GM18909 (cell line): Measurements from ENCODE around the gene ST13.
"Not testable (repeated sequence)": the region's sequence is repeated elsewhere in the genome, so short reads cannot be mapped to it uniquely, and the experiment has no call there.

Experiments used
- ATAC-seq: cut with Tn5 transposase; IDR thresholded peaks from one replicate; pipeline ENCODE4 v1.9.1; 2021; ENCODE audit warnings: mild to moderate bottlenecking; ENCODE audit not compliant: unreplicated experiment, poor library complexity

The ST13 gene

DNA sequence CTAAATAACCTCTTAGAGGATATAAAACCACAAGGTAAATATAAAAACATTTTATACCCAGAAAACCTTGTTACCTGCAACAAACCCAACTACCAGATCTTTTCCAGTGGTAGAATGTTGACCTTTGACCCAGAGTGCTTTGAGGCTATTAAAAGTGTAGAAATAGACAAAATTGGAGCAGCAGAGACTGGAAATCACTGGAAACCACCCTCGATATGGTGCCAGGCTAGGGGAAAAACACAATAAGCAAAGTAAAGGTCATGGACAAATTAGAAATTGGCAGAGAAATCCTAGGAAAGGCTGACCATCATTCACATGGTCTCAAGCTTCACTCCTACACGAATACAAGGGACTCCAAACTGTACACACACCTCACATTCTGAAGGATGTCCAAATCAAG is 64.0 kb downstream of the ST13 start:
- no peak for ATAC-seq

DNA sequence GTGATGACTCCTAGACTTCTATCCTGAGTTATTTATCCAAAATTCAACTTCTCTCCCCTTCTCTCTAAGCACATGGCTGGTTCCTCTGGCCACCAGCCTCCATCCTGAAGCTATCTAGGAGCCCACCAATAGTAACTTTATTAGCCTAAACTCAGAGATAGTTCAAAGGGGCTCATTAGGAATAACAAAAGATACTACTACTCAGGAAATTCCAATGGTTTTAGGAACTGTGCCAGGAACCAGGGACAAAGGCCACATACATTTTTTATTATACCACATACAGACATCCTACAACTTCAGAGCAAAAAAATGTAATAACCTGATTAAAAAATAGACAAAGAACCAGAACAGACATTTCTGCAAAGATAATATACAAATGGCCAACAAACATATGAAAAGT is 65.2 kb downstream of the ST13 start:
- no peak for ATAC-seq

DNA sequence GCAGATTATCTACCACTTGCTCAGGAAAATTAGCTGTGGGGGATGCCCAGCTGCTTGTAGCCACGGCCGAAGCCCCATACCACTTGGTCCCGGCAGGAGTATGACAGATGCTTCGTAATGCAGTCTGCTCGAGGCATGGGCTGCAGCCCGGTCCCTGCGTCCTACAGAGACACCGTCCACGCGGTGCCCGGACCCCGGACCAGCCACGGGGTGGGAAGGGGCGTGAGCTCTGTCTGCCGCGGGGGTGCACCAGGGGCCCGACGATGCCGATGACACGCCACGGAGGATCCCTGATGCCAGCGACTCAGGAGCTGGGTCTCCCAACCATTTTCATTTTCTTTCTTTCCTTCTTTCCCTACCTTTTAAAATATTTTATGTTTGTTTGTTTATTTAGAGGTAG is 67.3 kb downstream of the ST13 start:
- no peak for ATAC-seq

DNA sequence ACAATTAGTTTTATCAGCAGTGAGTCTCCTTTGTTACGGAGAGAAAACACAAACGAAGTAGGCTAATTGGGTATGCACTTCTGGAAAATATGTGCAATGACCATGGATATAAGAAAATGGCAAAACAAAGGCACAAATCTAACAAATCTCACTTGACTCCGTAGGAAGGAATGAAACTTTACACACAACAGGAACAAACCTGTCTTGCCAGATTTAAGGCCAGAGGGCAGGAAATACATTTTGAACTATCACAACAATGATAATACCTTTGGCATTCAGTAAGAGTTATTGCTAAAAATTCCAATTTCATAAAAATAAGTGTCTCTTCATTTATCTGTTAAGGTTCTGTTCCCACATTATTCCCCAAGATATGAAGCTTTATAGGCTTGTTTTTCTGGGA is 73.9 kb downstream of the ST13 start:
- ATAC-seq, result no peak

DNA sequence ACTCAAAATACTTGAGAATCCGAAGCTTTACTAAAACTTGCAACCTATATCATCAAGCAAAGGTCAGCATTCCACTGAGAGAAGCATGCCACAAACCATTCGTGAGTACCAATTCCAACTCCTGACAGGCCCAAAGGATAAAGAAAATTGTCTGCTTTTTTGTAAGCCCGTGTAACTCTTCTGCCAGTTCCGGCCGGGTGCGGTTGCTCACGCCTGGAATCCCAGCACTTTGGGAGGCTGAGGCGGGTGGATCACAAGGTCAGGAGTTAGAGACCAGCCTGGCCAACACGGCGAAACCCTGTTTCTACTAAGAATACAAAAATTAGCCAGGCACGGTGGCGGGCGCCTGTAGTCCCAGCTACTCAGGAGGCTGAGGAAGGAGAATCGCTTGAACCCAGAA is 74.7 kb downstream of the ST13 start:
- ATAC-seq, result not testable (repeated sequence)
